ENCODE measurements around the gene RIMBP2. TPM values are rescaled to one million over a fixed set of nuclear protein-coding genes. Genes with fewer than 3 reads are reported as not detected.
A peak's percentile ranks its signal among the peaks of the same experiment; 100 is the strongest.

RIMBP2 gene
- total and polyA plus RNA-seq, 8 donors, result 0.42 to 19.0 (median 16.1) TPM

GRCh38 chr12:130437555-130438242 lies 278.4 kb downstream of the RIMBP2 start:
- ATAC-seq, result no peak
- intact Hi-C loops (cut with DNase I), result no loop called here
- no peaks in the 10 kb centered on the region for H3K4me1 ChIP-seq

GRCh38 chr12:130436741-130437501 lies 279.2 kb downstream of the RIMBP2 start:
- ATAC-seq (no peak), DNase-seq (peak in 2 of 4 donors; percentile 29 to 75)
- Histone ChIP-seq H3K4me3 (no peak overlapping the region), H3K9me3 (peaks cover 0 to 28% of the 10 kb centered on the region in 2 donors), H3K27me3 (no peaks in the 10 kb centered on the region), H3K36me3 (no peaks in the 10 kb centered on the region), H3K27ac (no peak overlapping the region), H3K4me1 (no peaks in the 10 kb centered on the region)
- intact Hi-C loops (cut with DNase I), result no loop called here
- TF ChIP-seq CTCF (IDR thresholded peaks at IDR 0.05), result no peak

More at GRCh38 chr12:130437555-130438242, 278.4 kb downstream of the RIMBP2 start:
- Histone ChIP-seq H3K4me3 (no peak overlapping the region), H3K27me3 (no peaks in the 10 kb centered on the region), H3K36me3 (no peaks in the 10 kb centered on the region), H3K9me3 (peaks cover 0 to 33% of the 10 kb centered on the region in 2 donors), H3K27ac (no peak overlapping the region)
- no peak for TF ChIP-seq CTCF (IDR thresholded peaks at IDR 0.05)
- peak in 1 of 4 donors; percentile 13 for DNase-seq

GRCh38 chr12:130435826-130436225 lies 280.3 kb downstream of the RIMBP2 start:
- no peak for ATAC-seq
- no peak overlapping the region for H3K27ac ChIP-seq
- peaks cover 0 to 25% of the 10 kb centered on the region in 2 donors for H3K9me3 ChIP-seq
- no peak for DNase-seq
- H3K4me1 ChIP-seq, result no peaks in the 10 kb centered on the region
- intact Hi-C loops (cut with DNase I), result no loop called here
- no peaks in the 10 kb centered on the region for H3K27me3 ChIP-seq
- no peak for TF ChIP-seq CTCF (IDR thresholded peaks at IDR 0.05)
- H3K4me3 ChIP-seq, result no peak overlapping the region
- no peaks in the 10 kb centered on the region for H3K36me3 ChIP-seq

GRCh38 chr12:130435331-130435730 lies 280.8 kb downstream of the RIMBP2 start:
- TF ChIP-seq CTCF (IDR thresholded peaks at IDR 0.05), result no peak
- no peak overlapping the region for H3K27ac ChIP-seq
- H3K36me3 ChIP-seq, result no peaks in the 10 kb centered on the region
- H3K9me3 ChIP-seq, result peaks cover 0 to 23% of the 10 kb centered on the region in 2 donors
- intact Hi-C loops (cut with DNase I), result no loop called here
- no peaks in the 10 kb centered on the region for H3K4me1 ChIP-seq
- H3K4me3 ChIP-seq, result no peak overlapping the region
- H3K27me3 ChIP-seq, result no peaks in the 10 kb centered on the region
- DNase-seq (no peak), ATAC-seq (no peak)

- no peak for ATAC-seq
- DNase-seq, result peak in 1 of 4 donors; percentile 79
- no peaks in the 10 kb centered on the region for H3K27me3 ChIP-seq
- H3K36me3 ChIP-seq, result no peaks in the 10 kb centered on the region
- H3K4me3 ChIP-seq, result no peak overlapping the region
- H3K9me3 ChIP-seq, result peaks cover 0 to 23% of the 10 kb centered on the region in 2 donors
- H3K27ac ChIP-seq, result no peak overlapping the region
- no peak for TF ChIP-seq CTCF (IDR thresholded peaks at IDR 0.05)
- H3K4me1 ChIP-seq, result no peaks in the 10 kb centered on the region
- intact Hi-C loops (cut with DNase I), result no loop called here
Measured at GRCh38 chr12:130434560-130434959, 281.5 kb downstream of the RIMBP2 start.
